GM18873 (cell line): ENCODE data around the gene PRR4.

Experiments used
- ATAC-seq: cut with Tn5 transposase; IDR thresholded peaks from one replicate; pipeline ENCODE4 v1.9.1; 2021; ENCODE audit warnings: mild to moderate bottlenecking, moderate library complexity, moderate number of reproducible peaks; ENCODE audit not compliant: unreplicated experiment, low FRiP score

The PRR4 gene

GRCh38 chr12:10802587-10802986, 46.7 kb downstream of the PRR4 start, which contains the start of gene TAS2R7:
TSS of gene TAS2R7 (minus strand) at chr12:10802627. CDS start at chr12:10802570, 57 bp downstream.
- no peak for ATAC-seq

- ATAC-seq = no peak
These were observed 47.5 kb downstream of the PRR4 start for GRCh38 chr12:10801741-10802140.
